GM23338 (cell line): Measurements from ENCODE around the gene TERT. TPM values are rescaled to one million over a fixed set of nuclear protein-coding genes. Genes with fewer than 3 reads are reported as not detected.

Experiments used
- ATAC-seq: fragments of 200-7000 bp; cut with Tn5 transposase; 3 replicates; pipeline ENCODE4 v1.9.1; 2020
- DNase-seq: peaks from one replicate; pipeline ENCODE4 v3.0.0-alpha.2; 2015; ENCODE audit warnings: low spot score
- H2AFZ ChIP-seq: fragments of 200-600 bp; sonication (generic); 2 replicates; pipeline ENCODE4 v1.8.0; 2016; ENCODE audit warnings: antibody characterized with exemption, mild to moderate bottlenecking, moderate library complexity
- H3F3A ChIP-seq: fragments of 200-600 bp; sonication (generic); replicated peaks from 2 replicates; pipeline ENCODE4 v1.8.0; 2017; ENCODE audit warnings: antibody characterized with exemption, mixed run types, low read depth
- H3K27ac ChIP-seq: fragments of 200-600 bp; sonication (generic); 2 replicates; pipeline ENCODE4 v1.6.1; 2016; ENCODE audit warnings: low read depth
- H3K27me3 ChIP-seq: fragments of 200-600 bp; sonication (generic); 2 replicates; pipeline ENCODE4 v1.8.0; 2016; ENCODE audit warnings: mild to moderate bottlenecking, mixed run types, moderate library complexity; ENCODE audit not compliant: insufficient read depth
- H3K36me3 ChIP-seq: fragments of 200-600 bp; sonication (generic); 2 replicates; pipeline ENCODE4 v1.8.0; 2016; ENCODE audit warnings: mild to moderate bottlenecking; ENCODE audit not compliant: insufficient read depth
- H3K4me1 ChIP-seq: fragments of 200-600 bp; sonication (generic); 2 replicates; pipeline ENCODE4 v1.8.0; 2016; ENCODE audit warnings: mild to moderate bottlenecking, moderate library complexity; ENCODE audit not compliant: insufficient read depth
- H3K4me2 ChIP-seq: fragments of 200-600 bp; sonication (generic); 2 replicates; pipeline ENCODE4 v1.7.1; 2017; ENCODE audit warnings: mixed run types
- H3K4me3 ChIP-seq: fragments of 200-600 bp; sonication (generic); 2 replicates; pipeline ENCODE4 v1.6.1; 2016; ENCODE audit warnings: mixed run types
- H3K79me2 ChIP-seq: fragments of 200-600 bp; sonication (generic); replicated peaks from 2 replicates; pipeline ENCODE4 v1.8.0; 2017; ENCODE audit warnings: mild to moderate bottlenecking; ENCODE audit not compliant: insufficient read depth
- H3K9me2 ChIP-seq: fragments of 200-600 bp; sonication (generic); 2 replicates; pipeline ENCODE4 v1.8.0; 2017; ENCODE audit not compliant: insufficient read depth
- H4K20me1 ChIP-seq: fragments of 200-600 bp; sonication (generic); replicated peaks from 2 replicates; pipeline ENCODE4 v1.8.0; 2017; ENCODE audit warnings: mild to moderate bottlenecking; ENCODE audit not compliant: insufficient read depth
- H3K27ac Mint-ChIP-seq: 2 replicates; pipeline ENCODE4 v1.8.0; 2020; ENCODE audit warnings: inconsistent platforms, mild to moderate bottlenecking, moderate library complexity, mixed read lengths
- H3K27me3 Mint-ChIP-seq: 3 replicates; pipeline ENCODE4 v1.8.0; 2022; ENCODE audit warnings: low read depth, mild to moderate bottlenecking, moderate library complexity, mixed read lengths, inconsistent platforms; ENCODE audit not compliant: insufficient read depth, poor library complexity
- H3K36me3 Mint-ChIP-seq: 3 replicates; pipeline ENCODE4 v1.8.0; 2021; ENCODE audit warnings: low read depth, mild to moderate bottlenecking, inconsistent platforms, moderate library complexity, mixed read lengths
- H3K4me1 Mint-ChIP-seq: 3 replicates; pipeline ENCODE4 v1.8.0; 2020; ENCODE audit warnings: mild to moderate bottlenecking, inconsistent platforms, mixed read lengths
- H3K4me3 Mint-ChIP-seq: 3 replicates; pipeline ENCODE4 v1.8.0; 2021; ENCODE audit warnings: moderate library complexity, mild to moderate bottlenecking, inconsistent platforms, mixed read lengths
- H3K9me3 Mint-ChIP-seq: 3 replicates; pipeline ENCODE4 v1.8.0; 2020; ENCODE audit warnings: moderate library complexity, mild to moderate bottlenecking, inconsistent platforms, mixed read lengths
- CREB1 ChIP-seq: fragments of 250-450 bp; sonication (Bioruptor Pico); IDR thresholded peaks from 2 replicates; pipeline ENCODE4 v1.5.0; 2020; ENCODE audit warnings: low read depth, mild to moderate bottlenecking, moderate library complexity
- EZH2 ChIP-seq: fragments of 200-600 bp; sonication (generic); IDR thresholded peaks from one replicate; pipeline ENCODE4 v1.8.0; 2017; ENCODE audit warnings: antibody characterized with exemption, mild to moderate bottlenecking, low read depth; ENCODE audit not compliant: unreplicated experiment
- EZH2phosphoT487 ChIP-seq: fragments of 200-600 bp; sonication (generic); IDR thresholded peaks from one replicate; pipeline ENCODE4 v1.8.1; 2018; ENCODE audit warnings: antibody characterized with exemption; ENCODE audit not compliant: unreplicated experiment
- JUNB ChIP-seq: IDR thresholded peaks from one replicate; pipeline ENCODE4 v1.6.1; 2016; ENCODE audit warnings: antibody characterized with exemption; ENCODE audit not compliant: unreplicated experiment
- NANOG ChIP-seq: IDR thresholded peaks from 2 replicates; pipeline ENCODE4 v1.6.1; 2016; ENCODE audit warnings: antibody characterized with exemption, borderline replicate concordance
- POLR2AphosphoS5 ChIP-seq: IDR thresholded peaks from 2 replicates; pipeline ENCODE4 v1.6.1; 2016; ENCODE audit warnings: antibody characterized with exemption, low read depth
- STAT1 ChIP-seq: IDR thresholded peaks from one replicate; pipeline ENCODE4 v1.6.1; 2016; ENCODE audit warnings: antibody characterized with exemption; ENCODE audit not compliant: unreplicated experiment
- ZNF114 ChIP-seq: fragments of 250-450 bp; sonication (Bioruptor Pico); IDR thresholded peaks from 2 replicates; pipeline ENCODE4 v1.5.0; 2020; ENCODE audit warnings: mild to moderate bottlenecking, moderate library complexity
- ZNF331 ChIP-seq: fragments of 250-450 bp; sonication (Bioruptor Pico); IDR thresholded peaks from 2 replicates; pipeline ENCODE4 v1.5.0; 2020; ENCODE audit warnings: low read depth, mild to moderate bottlenecking, moderate library complexity
- polyA plus RNA-seq: library from polyadenylated mRNA; unstranded; fragments of >200 nt; fragmentation: Nextera tagmentation; extraction: Ambion mirVana; gene quantifications from 2 replicates; pipeline ENCODE4 v1.2.1, GENCODE V29; 2016
- total RNA-seq: library from RNA; depleted of rRNA; stranded (reverse); fragments of >200 nt; shearing (Covaris generic); gene quantifications from 2 replicates; pipeline ENCODE4 v1.2.3, GENCODE V29; 2014
- TF ChIP-seq, protein P1 (sequence below): IDR thresholded peaks from 2 replicates; pipeline ENCODE4 v1.6.1; 2016; ENCODE audit warnings: antibody characterized with exemption
- TF ChIP-seq, protein P2 (sequence below): fragments of 250-450 bp; sonication (Bioruptor Pico); IDR thresholded peaks from 2 replicates; pipeline ENCODE4 v1.5.0; 2020; ENCODE audit warnings: mild to moderate bottlenecking, moderate library complexity
- TF ChIP-seq, protein P3 (sequence below), 2 experiments: fragments of 200-600 bp in 1 of 2; sonication (generic) in 1 of 2; conservative IDR thresholded peaks; 2 replicates each; pipeline versions ENCODE4 v1.5.1 to v1.6.1; 2016 to 2017; ENCODE audit warnings: antibody characterized with exemption in 2 of 2, low read depth in 2 of 2, mild to moderate bottlenecking in 2 of 2, moderate library complexity in 1 of 2
- TF ChIP-seq, protein P4 (sequence below): IDR thresholded peaks from one replicate; pipeline ENCODE4 v1.6.1; 2018; ENCODE audit warnings: antibody characterized with exemption; ENCODE audit not compliant: unreplicated experiment

TERT gene
- total and polyA plus RNA-seq, 2 experiments from 2014 or later, result 9.8 to 46.4 TPM

DNA sequence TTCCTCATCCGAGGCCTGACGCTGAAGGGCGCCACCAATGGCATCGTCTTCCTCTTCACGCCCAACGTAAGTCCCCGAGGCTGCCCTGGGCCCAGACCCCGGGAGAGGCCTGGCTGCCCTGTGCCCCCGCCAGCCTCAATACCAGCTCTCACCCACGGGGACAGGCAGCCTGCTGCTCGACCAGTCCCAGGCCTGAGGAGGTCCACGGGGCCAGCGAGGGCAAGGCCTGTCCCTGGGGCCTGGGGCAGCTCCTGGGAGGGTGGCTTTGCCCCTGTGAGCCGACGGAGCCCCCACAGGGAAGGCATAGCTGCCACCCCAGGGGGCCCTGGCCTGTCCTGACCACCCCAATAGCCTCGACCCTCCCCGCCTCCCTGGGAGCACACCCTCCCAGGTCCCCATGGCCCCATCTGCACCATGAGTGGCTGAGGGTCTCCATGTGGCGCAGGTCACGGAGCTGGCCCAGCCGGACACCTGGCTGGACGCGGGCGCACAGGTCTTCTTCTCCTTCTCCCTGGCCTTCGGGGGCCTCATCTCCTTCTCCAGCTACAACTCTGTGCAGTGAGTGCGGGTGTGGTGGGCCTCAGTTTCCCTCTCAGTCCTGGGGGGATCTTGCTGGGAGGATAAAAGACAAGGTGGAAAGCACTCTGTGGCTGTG is 81.2 kb downstream of the TERT start:
- Histone ChIP-seq H3K4me1 (no peaks in the 10 kb centered on the region), H3F3A (no peaks in the 10 kb centered on the region), H4K20me1 (no peaks in the 10 kb centered on the region), H3K27ac (no peak overlapping the region), H3K4me2 (no peak overlapping the region), H3K27me3 (no peaks in the 10 kb centered on the region), H3K79me2 (no peaks in the 10 kb centered on the region), H3K4me3 (no peak overlapping the region), H3K9me2 (no peaks in the 10 kb centered on the region), H2AFZ (no peak overlapping the region), H3K36me3 (no peaks in the 10 kb centered on the region)
- TF ChIP-seq STAT1, result no peak
- TF ChIP-seq EZH2, result no peak
- TF ChIP-seq, protein P1, sequence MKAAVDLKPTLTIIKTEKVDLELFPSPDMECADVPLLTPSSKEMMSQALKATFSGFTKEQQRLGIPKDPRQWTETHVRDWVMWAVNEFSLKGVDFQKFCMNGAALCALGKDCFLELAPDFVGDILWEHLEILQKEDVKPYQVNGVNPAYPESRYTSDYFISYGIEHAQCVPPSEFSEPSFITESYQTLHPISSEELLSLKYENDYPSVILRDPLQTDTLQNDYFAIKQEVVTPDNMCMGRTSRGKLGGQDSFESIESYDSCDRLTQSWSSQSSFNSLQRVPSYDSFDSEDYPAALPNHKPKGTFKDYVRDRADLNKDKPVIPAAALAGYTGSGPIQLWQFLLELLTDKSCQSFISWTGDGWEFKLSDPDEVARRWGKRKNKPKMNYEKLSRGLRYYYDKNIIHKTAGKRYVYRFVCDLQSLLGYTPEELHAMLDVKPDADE, result no peak
- no peak for TF ChIP-seq ZNF331 (CRISPR knock-in tag)
- TF ChIP-seq POLR2AphosphoS5, result no peak
- no peak for TF ChIP-seq CREB1 (CRISPR knock-in tag)
- TF ChIP-seq, protein P2, sequence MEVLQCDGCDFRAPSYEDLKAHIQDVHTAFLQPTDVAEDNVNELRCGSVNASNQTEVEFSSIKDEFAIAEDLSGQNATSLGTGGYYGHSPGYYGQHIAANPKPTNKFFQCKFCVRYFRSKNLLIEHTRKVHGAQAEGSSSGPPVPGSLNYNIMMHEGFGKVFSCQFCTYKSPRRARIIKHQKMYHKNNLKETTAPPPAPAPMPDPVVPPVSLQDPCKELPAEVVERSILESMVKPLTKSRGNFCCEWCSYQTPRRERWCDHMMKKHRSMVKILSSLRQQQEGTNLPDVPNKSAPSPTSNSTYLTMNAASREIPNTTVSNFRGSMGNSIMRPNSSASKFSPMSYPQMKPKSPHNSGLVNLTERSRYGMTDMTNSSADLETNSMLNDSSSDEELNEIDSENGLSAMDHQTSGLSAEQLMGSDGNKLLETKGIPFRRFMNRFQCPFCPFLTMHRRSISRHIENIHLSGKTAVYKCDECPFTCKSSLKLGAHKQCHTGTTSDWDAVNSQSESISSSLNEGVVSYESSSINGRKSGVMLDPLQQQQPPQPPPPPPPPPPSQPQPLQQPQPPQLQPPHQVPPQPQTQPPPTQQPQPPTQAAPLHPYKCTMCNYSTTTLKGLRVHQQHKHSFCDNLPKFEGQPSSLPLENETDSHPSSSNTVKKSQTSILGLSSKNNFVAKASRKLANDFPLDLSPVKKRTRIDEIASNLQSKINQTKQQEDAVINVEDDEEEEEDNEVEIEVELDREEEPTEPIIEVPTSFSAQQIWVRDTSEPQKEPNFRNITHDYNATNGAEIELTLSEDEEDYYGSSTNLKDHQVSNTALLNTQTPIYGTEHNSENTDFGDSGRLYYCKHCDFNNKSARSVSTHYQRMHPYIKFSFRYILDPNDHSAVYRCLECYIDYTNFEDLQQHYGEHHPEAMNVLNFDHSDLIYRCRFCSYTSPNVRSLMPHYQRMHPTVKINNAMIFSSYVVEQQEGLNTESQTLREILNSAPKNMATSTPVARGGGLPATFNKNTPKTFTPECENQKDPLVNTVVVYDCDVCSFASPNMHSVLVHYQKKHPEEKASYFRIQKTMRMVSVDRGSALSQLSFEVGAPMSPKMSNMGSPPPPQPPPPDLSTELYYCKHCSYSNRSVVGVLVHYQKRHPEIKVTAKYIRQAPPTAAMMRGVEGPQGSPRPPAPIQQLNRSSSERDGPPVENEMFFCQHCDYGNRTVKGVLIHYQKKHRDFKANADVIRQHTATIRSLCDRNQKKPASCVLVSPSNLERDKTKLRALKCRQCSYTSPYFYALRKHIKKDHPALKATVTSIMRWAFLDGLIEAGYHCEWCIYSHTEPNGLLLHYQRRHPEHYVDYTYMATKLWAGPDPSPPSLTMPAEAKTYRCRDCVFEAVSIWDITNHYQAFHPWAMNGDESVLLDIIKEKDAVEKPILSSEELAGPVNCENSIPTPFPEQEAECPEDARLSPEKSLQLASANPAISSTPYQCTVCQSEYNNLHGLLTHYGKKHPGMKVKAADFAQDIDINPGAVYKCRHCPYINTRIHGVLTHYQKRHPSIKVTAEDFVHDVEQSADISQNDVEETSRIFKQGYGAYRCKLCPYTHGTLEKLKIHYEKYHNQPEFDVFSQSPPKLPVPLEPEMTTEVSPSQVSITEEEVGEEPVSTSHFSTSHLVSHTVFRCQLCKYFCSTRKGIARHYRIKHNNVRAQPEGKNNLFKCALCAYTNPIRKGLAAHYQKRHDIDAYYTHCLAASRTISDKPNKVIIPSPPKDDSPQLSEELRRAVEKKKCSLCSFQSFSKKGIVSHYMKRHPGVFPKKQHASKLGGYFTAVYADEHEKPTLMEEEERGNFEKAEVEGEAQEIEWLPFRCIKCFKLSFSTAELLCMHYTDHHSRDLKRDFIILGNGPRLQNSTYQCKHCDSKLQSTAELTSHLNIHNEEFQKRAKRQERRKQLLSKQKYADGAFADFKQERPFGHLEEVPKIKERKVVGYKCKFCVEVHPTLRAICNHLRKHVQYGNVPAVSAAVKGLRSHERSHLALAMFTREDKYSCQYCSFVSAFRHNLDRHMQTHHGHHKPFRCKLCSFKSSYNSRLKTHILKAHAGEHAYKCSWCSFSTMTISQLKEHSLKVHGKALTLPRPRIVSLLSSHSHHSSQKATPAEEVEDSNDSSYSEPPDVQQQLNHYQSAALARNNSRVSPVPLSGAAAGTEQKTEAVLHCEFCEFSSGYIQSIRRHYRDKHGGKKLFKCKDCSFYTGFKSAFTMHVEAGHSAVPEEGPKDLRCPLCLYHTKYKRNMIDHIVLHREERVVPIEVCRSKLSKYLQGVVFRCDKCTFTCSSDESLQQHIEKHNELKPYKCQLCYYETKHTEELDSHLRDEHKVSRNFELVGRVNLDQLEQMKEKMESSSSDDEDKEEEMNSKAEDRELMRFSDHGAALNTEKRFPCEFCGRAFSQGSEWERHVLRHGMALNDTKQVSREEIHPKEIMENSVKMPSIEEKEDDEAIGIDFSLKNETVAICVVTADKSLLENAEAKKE (CRISPR knock-in tag), result no peak
- TF ChIP-seq, protein P3, sequence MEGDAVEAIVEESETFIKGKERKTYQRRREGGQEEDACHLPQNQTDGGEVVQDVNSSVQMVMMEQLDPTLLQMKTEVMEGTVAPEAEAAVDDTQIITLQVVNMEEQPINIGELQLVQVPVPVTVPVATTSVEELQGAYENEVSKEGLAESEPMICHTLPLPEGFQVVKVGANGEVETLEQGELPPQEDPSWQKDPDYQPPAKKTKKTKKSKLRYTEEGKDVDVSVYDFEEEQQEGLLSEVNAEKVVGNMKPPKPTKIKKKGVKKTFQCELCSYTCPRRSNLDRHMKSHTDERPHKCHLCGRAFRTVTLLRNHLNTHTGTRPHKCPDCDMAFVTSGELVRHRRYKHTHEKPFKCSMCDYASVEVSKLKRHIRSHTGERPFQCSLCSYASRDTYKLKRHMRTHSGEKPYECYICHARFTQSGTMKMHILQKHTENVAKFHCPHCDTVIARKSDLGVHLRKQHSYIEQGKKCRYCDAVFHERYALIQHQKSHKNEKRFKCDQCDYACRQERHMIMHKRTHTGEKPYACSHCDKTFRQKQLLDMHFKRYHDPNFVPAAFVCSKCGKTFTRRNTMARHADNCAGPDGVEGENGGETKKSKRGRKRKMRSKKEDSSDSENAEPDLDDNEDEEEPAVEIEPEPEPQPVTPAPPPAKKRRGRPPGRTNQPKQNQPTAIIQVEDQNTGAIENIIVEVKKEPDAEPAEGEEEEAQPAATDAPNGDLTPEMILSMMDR (conservative IDR thresholded peaks at IDR 0.05; ENCODE audit: low read depth in 2 of 2), result no peak
- no peak for TF ChIP-seq NANOG
- TF ChIP-seq, protein P4, sequence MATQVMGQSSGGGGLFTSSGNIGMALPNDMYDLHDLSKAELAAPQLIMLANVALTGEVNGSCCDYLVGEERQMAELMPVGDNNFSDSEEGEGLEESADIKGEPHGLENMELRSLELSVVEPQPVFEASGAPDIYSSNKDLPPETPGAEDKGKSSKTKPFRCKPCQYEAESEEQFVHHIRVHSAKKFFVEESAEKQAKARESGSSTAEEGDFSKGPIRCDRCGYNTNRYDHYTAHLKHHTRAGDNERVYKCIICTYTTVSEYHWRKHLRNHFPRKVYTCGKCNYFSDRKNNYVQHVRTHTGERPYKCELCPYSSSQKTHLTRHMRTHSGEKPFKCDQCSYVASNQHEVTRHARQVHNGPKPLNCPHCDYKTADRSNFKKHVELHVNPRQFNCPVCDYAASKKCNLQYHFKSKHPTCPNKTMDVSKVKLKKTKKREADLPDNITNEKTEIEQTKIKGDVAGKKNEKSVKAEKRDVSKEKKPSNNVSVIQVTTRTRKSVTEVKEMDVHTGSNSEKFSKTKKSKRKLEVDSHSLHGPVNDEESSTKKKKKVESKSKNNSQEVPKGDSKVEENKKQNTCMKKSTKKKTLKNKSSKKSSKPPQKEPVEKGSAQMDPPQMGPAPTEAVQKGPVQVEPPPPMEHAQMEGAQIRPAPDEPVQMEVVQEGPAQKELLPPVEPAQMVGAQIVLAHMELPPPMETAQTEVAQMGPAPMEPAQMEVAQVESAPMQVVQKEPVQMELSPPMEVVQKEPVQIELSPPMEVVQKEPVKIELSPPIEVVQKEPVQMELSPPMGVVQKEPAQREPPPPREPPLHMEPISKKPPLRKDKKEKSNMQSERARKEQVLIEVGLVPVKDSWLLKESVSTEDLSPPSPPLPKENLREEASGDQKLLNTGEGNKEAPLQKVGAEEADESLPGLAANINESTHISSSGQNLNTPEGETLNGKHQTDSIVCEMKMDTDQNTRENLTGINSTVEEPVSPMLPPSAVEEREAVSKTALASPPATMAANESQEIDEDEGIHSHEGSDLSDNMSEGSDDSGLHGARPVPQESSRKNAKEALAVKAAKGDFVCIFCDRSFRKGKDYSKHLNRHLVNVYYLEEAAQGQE, result no peak
- TF ChIP-seq ZNF114 (CRISPR knock-in tag), result no peak
- no peak for TF ChIP-seq EZH2phosphoT487
- TF ChIP-seq JUNB, result no peak
- Mint-ChIP-seq H3K27ac (no peak overlapping the region), H3K9me3 (peaks cover 3% of the 10 kb centered on the region; the same call in 1 of the 3 replicates), H3K36me3 (no peaks in the 10 kb centered on the region; the same call in 2 of the 3 replicates), H3K4me3 (no peak overlapping the region), H3K27me3 (peaks cover 4% of the 10 kb centered on the region), H3K4me1 (peaks cover 3% of the 10 kb centered on the region; the same call in 2 of the 3 replicates)
- DNase-seq, result no peak
- ATAC-seq, result no peak
